GM12873 (cell line): Measurements from ENCODE around the gene TMEM72.

Experiments
- TF ChIP-seq, protein P1 (sequence below): IDR thresholded peaks from 2 replicates; pipeline ENCODE4 v1.5.1; 2012; ENCODE audit warnings: low read depth, mild to moderate bottlenecking, moderate library complexity, low read length, control low read depth; ENCODE audit not compliant: insufficient read depth; ENCODE audit errors: missing control alignments

The TMEM72 gene

DNA sequence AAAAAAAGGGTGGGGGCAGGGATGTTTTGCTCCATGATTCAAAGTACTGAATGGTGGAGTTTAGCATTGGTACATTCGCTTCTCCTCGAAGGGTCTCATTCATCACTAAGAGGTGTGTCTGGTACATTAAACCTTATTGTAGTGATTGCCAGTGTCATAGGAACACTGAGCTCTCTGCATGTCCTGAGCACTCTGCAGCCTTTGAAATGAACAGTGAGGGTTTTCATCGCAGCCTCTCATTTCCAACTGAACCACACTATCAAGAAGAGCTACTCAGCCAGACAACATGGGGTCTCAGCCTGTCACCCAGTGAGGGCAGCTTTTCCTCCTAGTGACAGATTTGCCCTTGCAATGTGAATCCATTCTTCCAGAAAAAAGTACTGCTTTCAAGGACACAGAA is 75.0 kb downstream of the TMEM72 start:
- TF ChIP-seq, protein P1, sequence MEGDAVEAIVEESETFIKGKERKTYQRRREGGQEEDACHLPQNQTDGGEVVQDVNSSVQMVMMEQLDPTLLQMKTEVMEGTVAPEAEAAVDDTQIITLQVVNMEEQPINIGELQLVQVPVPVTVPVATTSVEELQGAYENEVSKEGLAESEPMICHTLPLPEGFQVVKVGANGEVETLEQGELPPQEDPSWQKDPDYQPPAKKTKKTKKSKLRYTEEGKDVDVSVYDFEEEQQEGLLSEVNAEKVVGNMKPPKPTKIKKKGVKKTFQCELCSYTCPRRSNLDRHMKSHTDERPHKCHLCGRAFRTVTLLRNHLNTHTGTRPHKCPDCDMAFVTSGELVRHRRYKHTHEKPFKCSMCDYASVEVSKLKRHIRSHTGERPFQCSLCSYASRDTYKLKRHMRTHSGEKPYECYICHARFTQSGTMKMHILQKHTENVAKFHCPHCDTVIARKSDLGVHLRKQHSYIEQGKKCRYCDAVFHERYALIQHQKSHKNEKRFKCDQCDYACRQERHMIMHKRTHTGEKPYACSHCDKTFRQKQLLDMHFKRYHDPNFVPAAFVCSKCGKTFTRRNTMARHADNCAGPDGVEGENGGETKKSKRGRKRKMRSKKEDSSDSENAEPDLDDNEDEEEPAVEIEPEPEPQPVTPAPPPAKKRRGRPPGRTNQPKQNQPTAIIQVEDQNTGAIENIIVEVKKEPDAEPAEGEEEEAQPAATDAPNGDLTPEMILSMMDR: no peak
